Activated naive CD8-positive, alpha-beta T cell treated with anti-CD3 and anti-CD28 coated beads, Interleukin-2, amount 50 U/mL, for 16 hours (primary cell): ENCODE measurements around the gene C6orf58.

ENCODE experiments used
- DNase-seq: peaks from one replicate; pipeline ENCODE4 v3.0.0-alpha.2; 2020; ENCODE audit warnings: low read depth, low spot score

The C6orf58 gene

DNA sequence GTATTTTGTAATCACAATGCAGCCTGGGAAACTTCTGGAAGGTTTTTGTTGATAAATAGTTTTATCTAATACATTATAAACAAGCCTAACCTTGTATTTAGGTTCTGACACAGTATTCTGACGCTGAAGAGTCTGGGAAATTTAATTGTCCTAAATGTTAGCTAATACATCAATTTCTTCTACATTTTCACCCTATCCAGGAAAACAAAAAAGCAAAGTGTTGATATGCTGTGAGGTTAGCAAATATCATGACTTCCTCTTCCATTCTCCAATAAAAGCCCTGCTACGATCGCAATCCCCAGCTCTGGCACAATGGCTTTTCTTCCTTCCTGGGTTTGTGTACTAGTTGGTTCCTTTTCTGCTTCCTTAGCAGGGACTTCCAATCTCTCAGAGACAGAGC is at the start of gene C6orf58:
TSS of gene C6orf58 (plus strand) at position 301 of the 400 bp plus-strand sequence. CDS start at position 313, 12 bp downstream.
- no peak for DNase-seq

DNA sequence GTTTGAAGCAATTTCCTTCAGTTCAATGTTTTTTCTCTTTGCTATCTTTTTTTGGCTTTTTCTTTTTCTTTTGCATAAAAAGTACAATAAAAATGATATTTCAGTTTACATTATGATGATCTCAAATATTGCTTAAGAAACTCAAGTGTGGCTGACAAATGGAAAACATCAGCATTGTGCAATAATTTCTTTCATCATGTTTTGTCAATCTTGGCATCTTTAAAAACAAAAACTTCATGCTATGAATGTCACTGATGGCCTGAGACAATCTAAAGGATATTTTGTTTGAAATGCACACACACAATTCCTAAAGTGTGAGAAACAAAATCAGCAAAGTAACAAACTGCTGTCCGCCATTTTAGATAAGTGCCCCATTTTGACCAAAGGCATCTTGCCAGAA is 44.0 kb upstream of the C6orf58 start:
- no peak for DNase-seq

GRCh38 chr6:127533736-127534135 is 43.2 kb upstream of the C6orf58 start:
- no peak for DNase-seq

DNA sequence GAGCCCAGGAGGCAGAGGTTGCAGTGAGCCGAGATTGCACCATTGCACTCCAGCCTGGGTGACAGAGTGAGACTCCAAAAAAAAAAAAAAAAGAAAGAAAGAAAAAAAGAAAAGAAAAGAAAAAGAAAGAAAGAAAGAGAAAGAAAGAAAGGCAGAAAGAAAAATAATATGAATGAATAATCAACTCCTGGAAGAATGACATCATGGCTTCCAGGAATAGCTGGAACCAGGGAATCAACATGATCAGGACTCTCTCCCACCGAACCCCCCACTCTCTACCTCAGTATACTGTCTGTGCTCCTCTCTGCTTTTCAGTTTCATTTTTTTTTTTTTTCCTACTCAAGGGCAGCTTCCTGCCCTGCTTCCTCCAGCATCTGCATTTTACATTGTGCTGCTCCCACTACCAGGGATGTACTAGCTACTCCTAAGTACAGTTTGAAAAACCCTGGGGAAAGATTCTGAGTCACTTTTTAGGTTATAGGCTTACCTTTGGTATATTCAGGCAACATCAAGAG is 38.2 kb upstream of the C6orf58 start:
- DNase-seq: no peak

DNA sequence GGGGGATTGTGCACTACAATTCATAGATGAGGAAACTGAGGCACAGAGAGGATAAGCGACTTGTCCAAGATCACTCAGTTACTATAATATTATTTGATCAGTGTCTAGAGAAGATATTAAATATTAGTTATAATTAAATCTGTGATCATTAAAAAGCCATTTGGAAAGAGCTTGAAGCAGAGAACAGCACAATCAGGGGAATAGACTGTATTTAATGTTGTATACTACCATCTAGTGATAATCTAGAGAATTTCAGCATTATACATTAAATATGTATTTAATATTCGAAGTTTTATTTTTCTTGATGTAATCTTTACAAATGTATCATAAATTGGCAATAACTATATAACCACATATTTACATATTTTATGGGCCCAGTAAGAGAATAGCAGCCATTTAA is 37.7 kb upstream of the C6orf58 start:
- DNase-seq: no peak

DNA sequence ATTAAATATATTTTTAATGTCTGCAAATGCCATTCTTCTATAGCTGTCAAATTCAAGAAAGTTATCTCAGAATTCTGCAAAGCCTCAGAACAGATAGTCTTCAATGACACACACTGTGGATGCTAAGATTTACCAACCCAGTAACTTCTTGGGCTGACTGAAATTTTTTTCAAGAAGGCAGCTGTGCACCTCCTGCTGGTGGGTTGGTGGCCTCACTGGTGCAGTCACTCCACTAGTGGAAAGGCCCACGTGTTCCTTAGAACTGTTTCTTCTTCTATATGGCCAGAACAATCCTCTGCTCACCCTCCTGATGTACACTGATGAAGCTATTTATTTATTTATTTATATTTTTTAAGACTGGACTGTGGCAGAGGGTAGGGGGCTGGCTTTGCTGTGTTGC is 29.8 kb upstream of the C6orf58 start:
- no peak for DNase-seq

DNA sequence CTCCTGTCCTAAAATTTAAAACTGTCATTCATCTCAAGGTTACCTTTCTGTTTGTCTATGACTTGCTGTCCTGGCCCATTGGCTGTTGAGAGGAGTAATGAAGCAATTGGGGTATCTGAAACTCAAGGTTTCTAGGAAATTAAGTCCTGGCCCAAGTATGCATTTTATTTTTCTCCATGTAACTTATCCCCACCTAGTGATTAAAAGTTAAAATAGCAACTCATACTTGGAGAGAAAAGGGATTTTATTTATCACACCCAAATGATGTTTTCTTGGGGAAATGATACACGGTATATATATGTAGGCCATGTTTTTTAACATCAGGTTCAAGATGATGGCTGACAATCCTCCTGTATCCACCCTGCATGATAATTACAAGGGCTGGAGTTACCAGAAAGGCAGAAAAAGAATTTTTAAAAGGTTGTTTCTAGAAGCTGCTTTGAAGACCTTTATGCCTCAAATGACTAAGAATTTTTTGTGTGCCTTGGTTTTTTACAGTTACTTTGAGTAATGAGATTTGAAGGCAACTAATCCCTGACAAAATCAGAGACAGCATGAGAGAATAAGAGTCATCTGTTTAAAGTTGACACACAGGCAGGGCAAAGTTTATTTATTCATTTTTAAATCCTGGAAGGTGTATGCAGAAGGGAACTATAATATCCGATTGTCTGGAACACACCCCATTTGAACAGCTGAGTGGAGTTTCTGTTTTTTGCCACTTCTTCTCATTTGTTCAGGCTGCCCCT is 28.9 kb upstream of the C6orf58 start:
- DNase-seq: no peak

GRCh38 chr6:127550403-127550802 is 26.6 kb upstream of the C6orf58 start:
- DNase-seq: no peak

GRCh38 chr6:127554435-127555006 is 22.5 kb upstream of the C6orf58 start:
- no peak for DNase-seq

GRCh38 chr6:127561660-127562059 is 15.3 kb upstream of the C6orf58 start:
- no peak for DNase-seq

GRCh38 chr6:127564761-127565160 is 12.2 kb upstream of the C6orf58 start:
- DNase-seq: no peak

DNA sequence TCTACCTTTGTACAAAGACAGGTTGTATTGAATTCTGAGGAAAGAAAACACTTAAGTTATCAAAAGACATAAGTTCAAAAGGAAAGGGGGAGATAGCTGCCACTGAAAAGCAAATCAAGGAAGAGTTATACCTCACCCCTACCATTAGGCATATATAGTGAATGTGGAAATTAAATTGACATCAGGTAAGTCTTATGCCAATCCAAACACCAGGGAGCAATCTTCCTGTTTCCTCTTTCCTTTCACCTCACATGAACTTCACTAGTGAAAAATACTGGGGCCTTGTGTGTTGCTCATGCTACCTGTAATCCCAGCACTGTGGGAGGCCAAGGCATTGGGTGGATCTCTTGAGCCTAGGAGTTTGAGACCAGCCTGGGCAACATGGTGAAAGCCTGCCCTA is 10.9 kb upstream of the C6orf58 start:
- no peak for DNase-seq

- DNase-seq: no peak
Measured at GRCh38 chr6:127566651-127567050, 10.3 kb upstream of the C6orf58 start.

DNA sequence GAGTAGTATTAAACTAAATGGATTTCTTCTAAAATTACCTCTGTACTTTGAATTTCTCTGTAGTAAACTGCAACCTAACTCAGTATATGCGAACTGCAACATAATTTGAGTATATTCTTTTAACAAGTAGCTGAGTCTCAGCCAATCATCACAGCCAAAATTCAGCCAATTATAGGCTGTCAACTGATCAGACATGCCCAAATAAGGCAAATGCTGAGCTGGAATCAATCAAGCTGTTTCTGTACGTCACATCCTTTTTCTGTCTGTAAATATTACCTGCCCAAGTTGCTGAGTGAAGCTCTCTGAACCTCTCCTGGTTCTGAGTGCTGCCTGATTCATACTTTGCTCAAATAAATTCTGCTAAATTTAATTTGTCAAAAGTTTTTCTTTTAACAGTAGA is 9.5 kb upstream of the C6orf58 start:
- DNase-seq: no peak

GRCh38 chr6:127570739-127571389 is 6.1 kb upstream of the C6orf58 start:
- no peak for DNase-seq

GRCh38 chr6:127578900-127579299 is 1.9 kb downstream of the C6orf58 start:
- no peak for DNase-seq

DNA sequence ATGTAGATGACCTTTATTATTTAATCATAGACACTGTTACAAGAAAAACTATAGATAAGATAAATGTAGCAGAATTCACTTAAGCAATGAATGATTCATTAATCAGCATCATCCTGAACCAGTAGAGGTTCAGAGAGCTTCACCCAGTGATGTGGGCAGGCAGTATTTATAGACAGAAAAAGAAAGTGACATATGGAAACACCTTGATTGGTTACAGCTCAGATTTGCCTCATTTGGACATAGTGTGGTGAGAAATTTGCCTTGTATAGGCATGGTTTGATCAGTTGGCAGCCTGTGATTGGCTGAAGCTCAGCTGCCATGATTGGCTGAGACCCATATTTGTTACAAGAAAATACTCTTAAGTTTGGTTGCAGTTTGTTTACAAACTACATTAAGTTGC is 4.6 kb downstream of the C6orf58 start:
- no peak for DNase-seq

DNA sequence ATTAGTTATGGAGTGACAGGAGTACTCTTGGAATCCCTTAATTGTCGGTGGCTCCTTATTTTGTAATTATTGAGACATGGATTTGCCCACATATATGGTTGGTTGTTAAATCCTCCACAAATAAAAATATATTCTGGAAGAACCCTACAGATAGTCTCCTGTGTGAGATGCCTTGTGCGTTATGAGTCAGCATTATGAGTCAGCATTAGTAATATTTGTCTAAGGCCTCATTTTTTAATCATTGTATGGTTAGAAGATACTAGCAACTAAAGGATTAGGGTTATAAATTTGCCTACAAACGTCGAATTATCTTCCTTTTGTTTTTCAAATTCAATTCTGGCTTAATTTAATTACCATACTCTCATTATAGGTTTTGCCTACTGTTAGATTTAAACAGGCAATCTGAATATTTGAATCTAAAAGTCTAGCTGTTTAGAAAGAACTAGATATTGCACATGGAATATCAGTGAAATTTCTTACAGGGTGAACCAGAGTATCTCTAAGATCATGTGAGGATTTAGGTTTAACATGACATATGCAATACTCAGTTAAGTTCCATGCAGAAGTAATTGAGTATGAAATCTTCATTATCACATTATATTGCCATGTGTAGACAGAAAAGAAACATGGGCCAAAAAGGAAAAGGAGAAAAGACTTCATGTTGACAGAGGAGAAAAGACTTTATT is 5.9 kb downstream of the C6orf58 start:
- no peak for DNase-seq

- no peak for DNase-seq
Measured at GRCh38 chr6:127585123-127585522, 8.1 kb downstream of the C6orf58 start.

DNA sequence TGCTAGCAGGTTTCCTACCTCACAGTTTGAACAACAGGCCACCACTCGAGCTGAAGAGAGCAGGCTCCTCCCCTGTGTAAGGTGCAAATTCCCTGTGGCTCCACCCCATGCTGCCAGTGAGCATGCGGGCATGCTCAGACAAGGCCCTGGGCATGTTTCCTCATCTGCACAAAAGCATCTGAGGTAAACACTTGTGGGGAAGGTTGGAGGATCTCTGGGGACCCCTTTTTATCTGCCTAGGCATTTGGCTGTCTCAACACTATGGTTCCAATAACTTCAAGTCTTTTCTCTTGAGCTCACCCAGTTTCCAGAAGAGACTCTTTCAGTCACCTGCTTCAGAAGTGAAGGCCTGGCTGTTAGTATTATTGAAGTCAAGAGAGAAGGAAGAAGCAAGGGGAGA is 9.4 kb downstream of the C6orf58 start:
- DNase-seq: no peak

DNA sequence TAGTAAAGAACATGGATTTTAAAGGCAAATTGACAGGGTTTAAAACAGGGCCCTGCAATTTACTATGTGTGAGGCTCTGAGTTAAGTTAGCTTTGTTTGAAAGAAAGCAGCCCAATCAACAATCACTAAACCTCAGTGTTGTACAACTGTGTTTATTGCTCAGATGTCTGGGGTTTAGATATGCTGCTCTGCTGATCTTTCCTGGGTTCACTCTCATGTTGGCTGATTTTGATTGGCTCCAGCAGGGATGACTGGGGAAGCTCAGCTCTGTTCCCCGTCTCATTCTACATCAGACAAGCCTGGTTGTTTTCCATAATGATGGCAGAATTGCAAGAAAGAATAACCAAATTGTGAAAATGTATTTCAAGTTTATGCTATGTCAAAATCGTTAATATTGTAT is 10.9 kb downstream of the C6orf58 start:
- DNase-seq: no peak

DNA sequence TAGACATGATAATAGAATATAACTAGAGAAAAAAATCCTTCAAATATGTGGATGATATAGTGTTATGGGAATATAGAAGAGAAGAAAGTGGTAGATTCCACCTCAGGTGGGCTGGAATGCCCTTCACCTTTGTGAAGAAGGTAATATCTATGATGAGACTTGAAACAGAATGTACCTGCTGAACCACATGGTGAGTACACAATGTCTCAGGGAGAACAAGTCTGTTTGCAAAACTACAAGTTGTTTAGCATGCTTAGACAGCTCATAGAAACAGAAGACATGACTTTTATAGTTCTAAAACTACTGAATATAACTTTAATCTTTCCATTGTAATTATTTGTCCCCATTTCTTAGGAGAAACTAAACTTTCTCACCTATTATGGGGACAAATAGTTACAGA is 12.2 kb downstream of the C6orf58 start:
- no peak for DNase-seq
